Measurements from ENCODE around the gene ANTXR1.

DNA sequence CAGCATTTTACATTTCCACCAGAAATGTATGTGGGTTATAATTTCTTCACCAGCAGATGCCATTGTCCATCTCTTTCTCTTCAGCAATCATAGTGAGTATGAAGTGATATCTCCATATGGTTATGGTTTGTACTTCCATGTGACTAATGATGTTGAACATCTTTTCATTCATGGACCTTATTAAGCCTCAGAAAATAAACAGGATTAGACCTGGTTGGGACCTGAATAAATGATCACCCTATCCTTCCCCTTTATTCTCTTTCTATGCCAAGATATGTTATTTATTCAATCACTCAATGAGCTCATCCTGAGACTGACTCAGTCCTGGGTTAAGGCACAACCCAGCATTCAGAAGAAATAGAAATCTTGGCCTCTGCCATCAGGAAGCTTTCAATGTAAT, 86.6 kb downstream of the ANTXR1 start:
- no peak for TF ChIP-seq POLR2A (IDR thresholded peaks at IDR 0.05; ENCODE audit: low read depth, low read length)
- TF ChIP-seq, protein P1, sequence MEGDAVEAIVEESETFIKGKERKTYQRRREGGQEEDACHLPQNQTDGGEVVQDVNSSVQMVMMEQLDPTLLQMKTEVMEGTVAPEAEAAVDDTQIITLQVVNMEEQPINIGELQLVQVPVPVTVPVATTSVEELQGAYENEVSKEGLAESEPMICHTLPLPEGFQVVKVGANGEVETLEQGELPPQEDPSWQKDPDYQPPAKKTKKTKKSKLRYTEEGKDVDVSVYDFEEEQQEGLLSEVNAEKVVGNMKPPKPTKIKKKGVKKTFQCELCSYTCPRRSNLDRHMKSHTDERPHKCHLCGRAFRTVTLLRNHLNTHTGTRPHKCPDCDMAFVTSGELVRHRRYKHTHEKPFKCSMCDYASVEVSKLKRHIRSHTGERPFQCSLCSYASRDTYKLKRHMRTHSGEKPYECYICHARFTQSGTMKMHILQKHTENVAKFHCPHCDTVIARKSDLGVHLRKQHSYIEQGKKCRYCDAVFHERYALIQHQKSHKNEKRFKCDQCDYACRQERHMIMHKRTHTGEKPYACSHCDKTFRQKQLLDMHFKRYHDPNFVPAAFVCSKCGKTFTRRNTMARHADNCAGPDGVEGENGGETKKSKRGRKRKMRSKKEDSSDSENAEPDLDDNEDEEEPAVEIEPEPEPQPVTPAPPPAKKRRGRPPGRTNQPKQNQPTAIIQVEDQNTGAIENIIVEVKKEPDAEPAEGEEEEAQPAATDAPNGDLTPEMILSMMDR (IDR thresholded peaks at IDR 0.05; ENCODE audit: extremely low read depth in 1 of 2, insufficient read depth in 1 of 2, low read depth in 1 of 2, low read length in 2 of 2): no peak
- TF ChIP-seq MYC (IDR thresholded peaks at IDR 0.05; ENCODE audit: low read depth, low read length): no peak
- TF ChIP-seq EZH2 (IDR thresholded peaks at IDR 0.05; ENCODE audit: borderline replicate concordance, low read depth, low read length, severe bottlenecking): no peak
- TF ChIP-seq, protein P2, sequence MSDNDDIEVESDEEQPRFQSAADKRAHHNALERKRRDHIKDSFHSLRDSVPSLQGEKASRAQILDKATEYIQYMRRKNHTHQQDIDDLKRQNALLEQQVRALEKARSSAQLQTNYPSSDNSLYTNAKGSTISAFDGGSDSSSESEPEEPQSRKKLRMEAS (IDR thresholded peaks at IDR 0.05; ENCODE audit: insufficient read depth, insufficient read length): no peak
- no peak for TF ChIP-seq POLR2AphosphoS5 (IDR thresholded peaks at IDR 0.05; ENCODE audit: insufficient read depth, low read depth, low read length)
- TF ChIP-seq FOS (IDR thresholded peaks at IDR 0.05; ENCODE audit: borderline replicate concordance, insufficient read depth, low read length): peak; percentile 39
- no peak for TF ChIP-seq JUN (IDR thresholded peaks at IDR 0.05; ENCODE audit: borderline replicate concordance, insufficient read depth, insufficient read length, low read depth)
